Osteocyte (in vitro differentiated cells): ENCODE results near the gene CPE. TPM values are rescaled to one million over a fixed set of nuclear protein-coding genes. Genes with fewer than 3 reads are reported as not detected.

Experiments used
- DNase-seq: peaks from one replicate; pipeline ENCODE4 v3.0.0; 2021; ENCODE audit warnings: mixed read lengths; ENCODE audit not compliant: unreplicated experiment; ENCODE audit errors: extremely low spot score
- H3K27ac Mint-ChIP-seq: one replicate; pipeline ENCODE4 v1.8.0; 2021; ENCODE audit warnings: mild to moderate bottlenecking, mixed read lengths; ENCODE audit not compliant: unreplicated experiment
- H3K27me3 Mint-ChIP-seq: one replicate; pipeline ENCODE4 v1.8.0; 2021; ENCODE audit warnings: mixed read lengths; ENCODE audit not compliant: unreplicated experiment
- H3K36me3 Mint-ChIP-seq: one replicate; pipeline ENCODE4 v1.8.0; 2021; ENCODE audit warnings: mixed read lengths; ENCODE audit not compliant: unreplicated experiment
- H3K4me1 Mint-ChIP-seq: one replicate; pipeline ENCODE4 v1.8.0; 2021; ENCODE audit warnings: mixed read lengths; ENCODE audit not compliant: unreplicated experiment
- H3K4me3 Mint-ChIP-seq: one replicate; pipeline ENCODE4 v1.8.0; 2021; ENCODE audit warnings: mild to moderate bottlenecking, moderate library complexity, mixed read lengths; ENCODE audit not compliant: unreplicated experiment
- H3K9me3 Mint-ChIP-seq: one replicate; pipeline ENCODE4 v1.8.0; 2021; ENCODE audit warnings: mixed read lengths; ENCODE audit not compliant: unreplicated experiment
- CTCF ChIP-seq: fragments of 200-600 bp; sonication (generic); IDR thresholded peaks from 2 replicates; pipeline ENCODE4 v1.5.0; 2021; ENCODE audit warnings: antibody characterized with exemption, mild to moderate bottlenecking, moderate library complexity
- total RNA-seq: library from RNA; stranded (reverse); gene quantifications from 2 replicates; pipeline ENCODE4 v1.2.1, GENCODE V29; 2021

CPE gene
- total RNA-seq, 1 donor from 2014 or later = 195 TPM

- Mint-ChIP-seq H3K4me3 (no peak overlapping the region), H3K27me3 (no peaks in the 10 kb centered on the region), H3K4me1 (peaks cover 7% of the 10 kb centered on the region), H3K36me3 (peaks cover 7% of the 10 kb centered on the region), H3K27ac (no peak overlapping the region), H3K9me3 (no peaks in the 10 kb centered on the region)
- TF ChIP-seq CTCF = peak; percentile 93
- peak; percentile 90 for DNase-seq
These were observed 114.6 kb downstream of the CPE start for GRCh38 chr4:165493359-165493758.

- DNase-seq = no peak
- H3K27ac Mint-ChIP-seq = peak overlapping the region; percentile 74
- H3K4me1 Mint-ChIP-seq = peaks cover 57% of the 10 kb centered on the region
- no peak for TF ChIP-seq CTCF
- no peaks in the 10 kb centered on the region for H3K9me3 Mint-ChIP-seq
- no peak overlapping the region for H3K4me3 Mint-ChIP-seq
- H3K36me3 Mint-ChIP-seq = peaks cover 18% of the 10 kb centered on the region
- H3K27me3 Mint-ChIP-seq = no peaks in the 10 kb centered on the region
These were observed 124.4 kb downstream of the CPE start for GRCh38 chr4:165502916-165503907.

- H3K9me3 Mint-ChIP-seq = no peaks in the 10 kb centered on the region
- peaks cover 11% of the 10 kb centered on the region for H3K36me3 Mint-ChIP-seq
- H3K4me1 Mint-ChIP-seq = peaks cover 67% of the 10 kb centered on the region
- no peak overlapping the region for H3K27ac Mint-ChIP-seq
- DNase-seq = no peak
- no peaks in the 10 kb centered on the region for H3K27me3 Mint-ChIP-seq
- TF ChIP-seq CTCF = no peak
- no peak overlapping the region for H3K4me3 Mint-ChIP-seq
These were observed 125.4 kb downstream of the CPE start for GRCh38 chr4:165504184-165504583.

- DNase-seq = no peak
- no peak for TF ChIP-seq CTCF
- peaks cover 81% of the 10 kb centered on the region for H3K4me1 Mint-ChIP-seq
- no peak overlapping the region for H3K4me3 Mint-ChIP-seq
- no peaks in the 10 kb centered on the region for H3K36me3 Mint-ChIP-seq
- peak overlapping the region; percentile 83 for H3K27ac Mint-ChIP-seq
- no peaks in the 10 kb centered on the region for H3K27me3 Mint-ChIP-seq
- H3K9me3 Mint-ChIP-seq = no peaks in the 10 kb centered on the region
These were observed 127.4 kb downstream of the CPE start for GRCh38 chr4:165505958-165506837.
